ENCODE measurements around the gene PIGL. TPM values are rescaled to one million over a fixed set of nuclear protein-coding genes. Genes with fewer than 3 reads are reported as not detected.
A peak's percentile ranks its signal among the peaks of the same experiment; 100 is the strongest.

PIGL gene
- total RNA-seq, 2 donors from 2014 or later, result 41.1 to 57.0 TPM

DNA sequence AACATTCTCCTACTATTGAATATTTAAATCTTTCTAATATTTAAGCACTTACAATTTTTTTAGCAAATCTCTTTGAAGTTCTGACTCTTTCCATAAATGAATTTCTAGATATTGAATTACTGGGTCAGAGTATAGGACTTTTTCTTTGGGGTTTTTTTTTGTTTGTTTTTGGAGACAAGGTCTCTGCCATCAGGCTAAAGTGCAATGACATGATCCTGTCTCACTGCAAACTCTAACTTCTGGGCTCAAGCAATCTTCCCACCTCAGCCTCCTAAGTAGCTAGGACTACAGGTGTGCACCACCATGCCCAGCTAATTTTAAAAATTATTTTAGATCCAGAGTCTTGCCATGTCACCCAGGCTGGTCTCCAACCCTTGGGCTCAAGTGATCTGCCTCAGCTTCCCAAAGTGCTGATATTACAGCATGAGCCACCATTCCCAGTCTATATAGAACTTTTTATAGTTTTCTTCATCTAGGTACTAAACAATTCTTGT, 24.9 kb downstream of the PIGL start:
- Histone ChIP-seq H3K27ac (ENCODE audit: low read depth, low read length) (no peak overlapping the region), H3K9ac (ENCODE audit: extremely low read depth, low read length, poor library complexity, severe bottlenecking) (no peak overlapping the region), H3K36me3 (ENCODE audit: control insufficient read depth, insufficient read depth, low read length) (no peaks in the 10 kb centered on the region), H3K27me3 (ENCODE audit: control insufficient read depth, insufficient read depth, low read length, poor library complexity, severe bottlenecking) (no peaks in the 10 kb centered on the region), H3K4me1 (ENCODE audit: control insufficient read depth, insufficient read depth, low read length) (no peaks in the 10 kb centered on the region), H3K9me3 (ENCODE audit: control insufficient read depth, low read length) (no peaks in the 10 kb centered on the region), H3K4me3 (ENCODE audit: low read length) (no peak overlapping the region)
- TF ChIP-seq, protein P1, sequence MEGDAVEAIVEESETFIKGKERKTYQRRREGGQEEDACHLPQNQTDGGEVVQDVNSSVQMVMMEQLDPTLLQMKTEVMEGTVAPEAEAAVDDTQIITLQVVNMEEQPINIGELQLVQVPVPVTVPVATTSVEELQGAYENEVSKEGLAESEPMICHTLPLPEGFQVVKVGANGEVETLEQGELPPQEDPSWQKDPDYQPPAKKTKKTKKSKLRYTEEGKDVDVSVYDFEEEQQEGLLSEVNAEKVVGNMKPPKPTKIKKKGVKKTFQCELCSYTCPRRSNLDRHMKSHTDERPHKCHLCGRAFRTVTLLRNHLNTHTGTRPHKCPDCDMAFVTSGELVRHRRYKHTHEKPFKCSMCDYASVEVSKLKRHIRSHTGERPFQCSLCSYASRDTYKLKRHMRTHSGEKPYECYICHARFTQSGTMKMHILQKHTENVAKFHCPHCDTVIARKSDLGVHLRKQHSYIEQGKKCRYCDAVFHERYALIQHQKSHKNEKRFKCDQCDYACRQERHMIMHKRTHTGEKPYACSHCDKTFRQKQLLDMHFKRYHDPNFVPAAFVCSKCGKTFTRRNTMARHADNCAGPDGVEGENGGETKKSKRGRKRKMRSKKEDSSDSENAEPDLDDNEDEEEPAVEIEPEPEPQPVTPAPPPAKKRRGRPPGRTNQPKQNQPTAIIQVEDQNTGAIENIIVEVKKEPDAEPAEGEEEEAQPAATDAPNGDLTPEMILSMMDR (conservative IDR thresholded peaks at IDR 0.05), result no peak
- Mint-ChIP-seq H3K27ac (no peak overlapping the region), H3K36me3 (ENCODE audit: low read depth) (peaks cover 8% of the 10 kb centered on the region), H3K4me3 (no peak overlapping the region), H3K4me1 (peaks cover 5% of the 10 kb centered on the region), H3K9me3 (no peaks in the 10 kb centered on the region), H3K27me3 (ENCODE audit: insufficient read depth) (no peaks in the 10 kb centered on the region)
- DNase-seq, result no peak

GRCh38 chr17:16243385-16243784, 26.4 kb downstream of the PIGL start:
- Mint-ChIP-seq H3K27me3 (ENCODE audit: insufficient read depth) (no peaks in the 10 kb centered on the region), H3K4me3 (no peak overlapping the region), H3K4me1 (peaks cover 5% of the 10 kb centered on the region), H3K36me3 (ENCODE audit: low read depth) (peaks cover 11% of the 10 kb centered on the region), H3K9me3 (no peaks in the 10 kb centered on the region), H3K27ac (peak overlapping the region; percentile 46)
- TF ChIP-seq, protein P1 (conservative IDR thresholded peaks at IDR 0.05), result no peak
- H3K9ac ChIP-seq (ENCODE audit: extremely low read depth, low read length, poor library complexity, severe bottlenecking), result no peak overlapping the region
- H3K4me3 ChIP-seq (ENCODE audit: low read length), result no peak overlapping the region
- DNase-seq, result peak; percentile 4
- WGBS, 2 experiments (ENCODE audit: insufficient coverage in 1 of 2, insufficient read length in 1 of 2), result 90 to 96% methylated on average over 5 of the region's 5 CpGs
- no peaks in the 10 kb centered on the region for H3K36me3 ChIP-seq (ENCODE audit: control insufficient read depth, insufficient read depth, low read length)
- H3K27me3 ChIP-seq (ENCODE audit: control insufficient read depth, insufficient read depth, low read length, poor library complexity, severe bottlenecking), result no peaks in the 10 kb centered on the region
- no peaks in the 10 kb centered on the region for H3K9me3 ChIP-seq (ENCODE audit: control insufficient read depth, low read length)
- peak overlapping the region; percentile 3 for H3K27ac ChIP-seq (ENCODE audit: low read depth, low read length)
- no peaks in the 10 kb centered on the region for H3K4me1 ChIP-seq (ENCODE audit: control insufficient read depth, insufficient read depth, low read length)

DNA sequence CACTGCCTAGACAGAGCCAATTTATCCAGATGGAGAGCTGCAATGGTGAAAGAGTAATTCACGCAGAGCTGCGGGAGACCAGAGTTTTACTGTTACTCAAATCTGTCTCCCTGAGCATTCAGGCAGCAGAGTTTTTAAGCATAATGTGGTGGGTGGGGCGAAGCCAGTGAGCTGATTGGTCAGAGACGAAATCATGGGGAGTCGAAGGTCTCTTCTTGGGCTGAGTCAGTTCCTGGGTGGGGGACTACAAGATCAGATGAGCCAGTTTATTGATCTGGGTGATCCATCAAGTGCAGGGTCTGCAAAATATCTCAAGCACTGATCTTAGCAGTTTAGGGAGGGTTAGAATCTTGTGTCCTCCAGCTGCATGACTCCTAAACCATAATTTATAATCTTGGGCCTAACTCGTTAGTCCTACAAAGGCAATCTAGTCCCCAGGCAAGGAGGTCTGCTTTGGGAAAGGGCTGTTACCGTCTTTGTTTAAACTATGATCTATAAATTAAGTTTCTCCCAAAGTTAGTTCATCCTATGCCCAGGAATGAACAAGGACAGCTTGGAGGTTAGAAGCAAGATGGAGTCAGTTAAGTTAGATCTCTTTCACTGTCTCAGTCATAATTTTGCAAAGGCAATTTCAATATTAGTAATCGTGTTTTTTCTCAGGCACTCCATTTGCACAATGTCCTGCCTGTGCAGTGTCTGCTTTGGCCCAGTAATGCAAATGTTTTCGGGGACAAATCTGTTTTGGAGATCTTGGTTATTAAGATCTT, 27.0 kb downstream of the PIGL start:
- peak overlapping the region; percentile 3 for H3K27ac ChIP-seq (ENCODE audit: low read depth, low read length)
- DNase-seq, result peak; percentile 76

More for the DNA sequence above, 27.0 kb downstream of the PIGL start:
- H3K4me1 ChIP-seq (ENCODE audit: control insufficient read depth, insufficient read depth, low read length), result no peaks in the 10 kb centered on the region
- Mint-ChIP-seq H3K27ac (peak overlapping the region; percentile 46), H3K36me3 (ENCODE audit: low read depth) (peaks cover 17% of the 10 kb centered on the region), H3K4me3 (no peak overlapping the region), H3K27me3 (ENCODE audit: insufficient read depth) (no peaks in the 10 kb centered on the region), H3K4me1 (peaks cover 5% of the 10 kb centered on the region), H3K9me3 (no peaks in the 10 kb centered on the region)
- TF ChIP-seq, protein P1 (conservative IDR thresholded peaks at IDR 0.05), result no peak
- no peak overlapping the region for H3K4me3 ChIP-seq (ENCODE audit: low read length)
- peaks cover 4% of the 10 kb centered on the region for H3K36me3 ChIP-seq (ENCODE audit: control insufficient read depth, insufficient read depth, low read length)
- 86 to 87% methylated on average over 8 to 9 of the region's 9 CpGs for WGBS, 2 experiments (ENCODE audit: insufficient coverage in 1 of 2, insufficient read length in 1 of 2)
- no peaks in the 10 kb centered on the region for H3K9me3 ChIP-seq (ENCODE audit: control insufficient read depth, low read length)
- H3K27me3 ChIP-seq (ENCODE audit: control insufficient read depth, insufficient read depth, low read length, poor library complexity, severe bottlenecking), result no peaks in the 10 kb centered on the region
- H3K9ac ChIP-seq (ENCODE audit: extremely low read depth, low read length, poor library complexity, severe bottlenecking), result no peak overlapping the region

Data from endodermal cell (in vitro differentiated cells).